ENCODE data around the gene TMEM94.

The TMEM94 gene

DNA sequence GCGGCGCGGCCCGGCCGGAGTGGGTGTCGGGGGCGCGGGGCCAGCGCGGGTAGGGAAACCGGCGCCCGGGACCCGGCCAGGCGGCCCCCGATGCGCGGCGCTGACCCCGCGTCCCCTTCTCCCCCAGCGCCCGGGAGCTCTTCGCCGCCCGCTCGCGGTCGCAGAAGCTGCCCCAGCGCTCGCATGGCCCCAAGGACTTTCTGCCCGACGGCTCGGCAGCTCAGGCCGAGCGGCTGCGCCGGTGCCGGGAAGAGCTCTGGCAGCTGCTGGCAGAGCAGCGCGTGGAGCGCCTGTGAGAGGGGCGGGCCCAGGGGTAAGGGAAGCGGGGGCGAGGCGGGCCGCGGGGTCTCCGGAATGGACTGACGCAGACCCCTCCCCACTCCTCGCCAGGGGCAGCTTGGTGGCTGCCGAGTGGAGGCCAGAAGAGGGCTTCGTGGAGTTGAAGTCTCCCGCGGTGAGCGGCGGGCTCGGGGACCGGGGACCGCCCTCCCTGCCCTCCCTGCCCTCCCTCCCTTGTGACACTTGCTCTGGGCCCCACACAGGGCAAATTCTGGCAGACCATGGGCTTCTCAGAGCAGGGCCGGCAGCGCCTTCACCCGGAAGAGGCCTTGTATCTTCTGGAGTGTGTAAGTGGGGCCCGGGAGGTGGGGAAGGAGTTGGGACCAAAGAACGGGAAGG lies 60.3 kb downstream of the TMEM94 start (continued):
- TF ChIP-seq ZNF660 (tag by site-specific recombination; IDR thresholded peaks at IDR 0.05): peak; percentile 19; the same call in 1 of the 2 replicates
- TF ChIP-seq ZNF510 (tag by site-specific recombination; IDR thresholded peaks at IDR 0.05; ENCODE audit: insufficient replicate concordance): no peak
- 0 out of 2 replicates have a peak, but pooled peaks have one; percentile 17 for TF ChIP-seq KLF8 (tag by site-specific recombination; IDR thresholded peaks at IDR 0.05)
- TF ChIP-seq, protein P1, sequence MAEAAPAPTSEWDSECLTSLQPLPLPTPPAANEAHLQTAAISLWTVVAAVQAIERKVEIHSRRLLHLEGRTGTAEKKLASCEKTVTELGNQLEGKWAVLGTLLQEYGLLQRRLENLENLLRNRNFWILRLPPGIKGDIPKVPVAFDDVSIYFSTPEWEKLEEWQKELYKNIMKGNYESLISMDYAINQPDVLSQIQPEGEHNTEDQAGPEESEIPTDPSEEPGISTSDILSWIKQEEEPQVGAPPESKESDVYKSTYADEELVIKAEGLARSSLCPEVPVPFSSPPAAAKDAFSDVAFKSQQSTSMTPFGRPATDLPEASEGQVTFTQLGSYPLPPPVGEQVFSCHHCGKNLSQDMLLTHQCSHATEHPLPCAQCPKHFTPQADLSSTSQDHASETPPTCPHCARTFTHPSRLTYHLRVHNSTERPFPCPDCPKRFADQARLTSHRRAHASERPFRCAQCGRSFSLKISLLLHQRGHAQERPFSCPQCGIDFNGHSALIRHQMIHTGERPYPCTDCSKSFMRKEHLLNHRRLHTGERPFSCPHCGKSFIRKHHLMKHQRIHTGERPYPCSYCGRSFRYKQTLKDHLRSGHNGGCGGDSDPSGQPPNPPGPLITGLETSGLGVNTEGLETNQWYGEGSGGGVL (tag by site-specific recombination; IDR thresholded peaks at IDR 0.05): peak; percentile 57
- no peak for TF ChIP-seq ZNF239 (tag by site-specific recombination; IDR thresholded peaks at IDR 0.05)
- TF ChIP-seq ZFHX2 (tag by site-specific recombination; conservative IDR thresholded peaks at IDR 0.05): peak; percentile 49
- TF ChIP-seq ZNF391 (tag by site-specific recombination; IDR thresholded peaks at IDR 0.05; ENCODE audit: borderline replicate concordance, low read depth): no peak
- TF ChIP-seq ZNF146 (tag by site-specific recombination; IDR thresholded peaks at IDR 0.05): peak; percentile 3; the same call in 1 of the 2 replicates
- TF ChIP-seq, protein P2, sequence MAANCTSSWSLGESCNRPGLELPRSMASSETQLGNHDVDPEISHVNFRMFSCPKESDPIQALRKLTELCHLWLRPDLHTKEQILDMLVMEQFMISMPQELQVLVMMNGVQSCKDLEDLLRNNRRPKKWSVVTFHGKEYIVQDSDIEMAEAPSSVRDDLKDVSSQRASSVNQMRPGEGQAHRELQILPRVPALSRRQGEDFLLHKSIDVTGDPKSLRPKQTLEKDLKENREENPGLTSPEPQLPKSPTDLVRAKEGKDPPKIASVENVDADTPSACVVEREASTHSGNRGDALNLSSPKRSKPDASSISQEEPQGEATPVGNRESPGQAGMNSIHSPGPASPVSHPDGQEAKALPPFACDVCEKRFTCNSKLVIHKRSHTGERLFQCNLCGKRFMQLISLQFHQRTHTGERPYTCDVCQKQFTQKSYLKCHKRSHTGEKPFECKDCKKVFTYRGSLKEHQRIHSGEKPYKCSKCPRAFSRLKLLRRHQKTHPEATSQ (tag by site-specific recombination; IDR thresholded peaks at IDR 0.05): no peak
- TF ChIP-seq, protein P3, sequence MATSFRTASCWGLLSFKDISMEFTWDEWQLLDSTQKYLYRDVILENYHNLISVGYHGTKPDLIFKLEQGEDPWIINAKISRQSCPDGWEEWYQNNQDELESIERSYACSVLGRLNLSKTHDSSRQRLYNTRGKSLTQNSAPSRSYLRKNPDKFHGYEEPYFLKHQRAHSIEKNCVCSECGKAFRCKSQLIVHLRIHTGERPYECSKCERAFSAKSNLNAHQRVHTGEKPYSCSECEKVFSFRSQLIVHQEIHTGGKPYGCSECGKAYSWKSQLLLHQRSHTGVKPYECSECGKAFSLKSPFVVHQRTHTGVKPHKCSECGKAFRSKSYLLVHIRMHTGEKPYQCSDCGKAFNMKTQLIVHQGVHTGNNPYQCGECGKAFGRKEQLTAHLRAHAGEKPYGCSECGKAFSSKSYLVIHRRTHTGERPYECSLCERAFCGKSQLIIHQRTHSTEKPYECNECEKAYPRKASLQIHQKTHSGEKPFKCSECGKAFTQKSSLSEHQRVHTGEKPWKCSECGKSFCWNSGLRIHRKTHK (tag by site-specific recombination; IDR thresholded peaks at IDR 0.05): no peak
- TF ChIP-seq, protein P4, sequence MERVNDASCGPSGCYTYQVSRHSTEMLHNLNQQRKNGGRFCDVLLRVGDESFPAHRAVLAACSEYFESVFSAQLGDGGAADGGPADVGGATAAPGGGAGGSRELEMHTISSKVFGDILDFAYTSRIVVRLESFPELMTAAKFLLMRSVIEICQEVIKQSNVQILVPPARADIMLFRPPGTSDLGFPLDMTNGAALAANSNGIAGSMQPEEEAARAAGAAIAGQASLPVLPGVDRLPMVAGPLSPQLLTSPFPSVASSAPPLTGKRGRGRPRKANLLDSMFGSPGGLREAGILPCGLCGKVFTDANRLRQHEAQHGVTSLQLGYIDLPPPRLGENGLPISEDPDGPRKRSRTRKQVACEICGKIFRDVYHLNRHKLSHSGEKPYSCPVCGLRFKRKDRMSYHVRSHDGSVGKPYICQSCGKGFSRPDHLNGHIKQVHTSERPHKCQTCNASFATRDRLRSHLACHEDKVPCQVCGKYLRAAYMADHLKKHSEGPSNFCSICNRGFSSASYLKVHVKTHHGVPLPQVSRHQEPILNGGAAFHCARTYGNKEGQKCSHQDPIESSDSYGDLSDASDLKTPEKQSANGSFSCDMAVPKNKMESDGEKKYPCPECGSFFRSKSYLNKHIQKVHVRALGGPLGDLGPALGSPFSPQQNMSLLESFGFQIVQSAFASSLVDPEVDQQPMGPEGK (tag by site-specific recombination; IDR thresholded peaks at IDR 0.05): peak; percentile 61
- 0 out of 2 replicates have a peak, but pooled peaks have one; percentile 26 for TF ChIP-seq SP7 (tag by site-specific recombination; IDR thresholded peaks at IDR 0.05)
- TF ChIP-seq, protein P5, sequence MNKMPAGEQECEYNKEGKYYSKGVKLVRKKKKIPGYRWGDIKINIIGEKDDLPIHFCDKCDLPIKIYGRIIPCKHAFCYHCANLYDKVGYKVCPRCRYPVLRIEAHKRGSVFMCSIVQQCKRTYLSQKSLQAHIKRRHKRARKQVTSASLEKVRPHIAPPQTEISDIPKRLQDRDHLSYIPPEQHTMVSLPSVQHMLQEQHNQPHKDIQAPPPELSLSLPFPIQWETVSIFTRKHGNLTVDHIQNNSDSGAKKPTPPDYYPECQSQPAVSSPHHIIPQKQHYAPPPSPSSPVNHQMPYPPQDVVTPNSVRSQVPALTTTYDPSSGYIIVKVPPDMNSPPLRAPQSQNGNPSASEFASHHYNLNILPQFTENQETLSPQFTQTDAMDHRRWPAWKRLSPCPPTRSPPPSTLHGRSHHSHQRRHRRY (tag by site-specific recombination; IDR thresholded peaks at IDR 0.05): no peak
- TF ChIP-seq, protein P6, sequence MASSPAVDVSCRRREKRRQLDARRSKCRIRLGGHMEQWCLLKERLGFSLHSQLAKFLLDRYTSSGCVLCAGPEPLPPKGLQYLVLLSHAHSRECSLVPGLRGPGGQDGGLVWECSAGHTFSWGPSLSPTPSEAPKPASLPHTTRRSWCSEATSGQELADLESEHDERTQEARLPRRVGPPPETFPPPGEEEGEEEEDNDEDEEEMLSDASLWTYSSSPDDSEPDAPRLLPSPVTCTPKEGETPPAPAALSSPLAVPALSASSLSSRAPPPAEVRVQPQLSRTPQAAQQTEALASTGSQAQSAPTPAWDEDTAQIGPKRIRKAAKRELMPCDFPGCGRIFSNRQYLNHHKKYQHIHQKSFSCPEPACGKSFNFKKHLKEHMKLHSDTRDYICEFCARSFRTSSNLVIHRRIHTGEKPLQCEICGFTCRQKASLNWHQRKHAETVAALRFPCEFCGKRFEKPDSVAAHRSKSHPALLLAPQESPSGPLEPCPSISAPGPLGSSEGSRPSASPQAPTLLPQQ (tag by site-specific recombination; IDR thresholded peaks at IDR 0.05): peak; percentile 97
- no peak for TF ChIP-seq OVOL3 (tag by site-specific recombination; IDR thresholded peaks at IDR 0.05)
- TF ChIP-seq, protein P7, sequence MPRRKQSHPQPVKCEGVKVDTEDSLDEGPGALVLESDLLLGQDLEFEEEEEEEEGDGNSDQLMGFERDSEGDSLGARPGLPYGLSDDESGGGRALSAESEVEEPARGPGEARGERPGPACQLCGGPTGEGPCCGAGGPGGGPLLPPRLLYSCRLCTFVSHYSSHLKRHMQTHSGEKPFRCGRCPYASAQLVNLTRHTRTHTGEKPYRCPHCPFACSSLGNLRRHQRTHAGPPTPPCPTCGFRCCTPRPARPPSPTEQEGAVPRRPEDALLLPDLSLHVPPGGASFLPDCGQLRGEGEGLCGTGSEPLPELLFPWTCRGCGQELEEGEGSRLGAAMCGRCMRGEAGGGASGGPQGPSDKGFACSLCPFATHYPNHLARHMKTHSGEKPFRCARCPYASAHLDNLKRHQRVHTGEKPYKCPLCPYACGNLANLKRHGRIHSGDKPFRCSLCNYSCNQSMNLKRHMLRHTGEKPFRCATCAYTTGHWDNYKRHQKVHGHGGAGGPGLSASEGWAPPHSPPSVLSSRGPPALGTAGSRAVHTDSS (tag by site-specific recombination; IDR thresholded peaks at IDR 0.05): no peak
- TF ChIP-seq ZNF132 (tag by site-specific recombination; IDR thresholded peaks at IDR 0.05; ENCODE audit: borderline replicate concordance): no peak
- TF ChIP-seq ZFP37 (tag by site-specific recombination; IDR thresholded peaks at IDR 0.05): 0 out of 2 replicates have a peak, but pooled peaks have one; percentile 23
- TF ChIP-seq ZNF560 (tag by site-specific recombination; IDR thresholded peaks at IDR 0.05; ENCODE audit: borderline replicate concordance): no peak
- TF ChIP-seq ZNF433 (tag by site-specific recombination; IDR thresholded peaks at IDR 0.05; ENCODE audit: low read depth): no peak
- TF ChIP-seq ZNF707 (tag by site-specific recombination; IDR thresholded peaks at IDR 0.05): no peak
- no peak for TF ChIP-seq ZNF311 (tag by site-specific recombination; IDR thresholded peaks at IDR 0.05; ENCODE audit: borderline replicate concordance)
- TF ChIP-seq ZNF610 (tag by site-specific recombination; IDR thresholded peaks at IDR 0.05; ENCODE audit: borderline replicate concordance): no peak
- TF ChIP-seq SP2 (tag by site-specific recombination; IDR thresholded peaks at IDR 0.05): peak; percentile 43
- no peak for TF ChIP-seq YY2 (tag by site-specific recombination; IDR thresholded peaks at IDR 0.05)
- no peak for TF ChIP-seq ZNF624 (tag by site-specific recombination; IDR thresholded peaks at IDR 0.05)
- TF ChIP-seq, protein P8, sequence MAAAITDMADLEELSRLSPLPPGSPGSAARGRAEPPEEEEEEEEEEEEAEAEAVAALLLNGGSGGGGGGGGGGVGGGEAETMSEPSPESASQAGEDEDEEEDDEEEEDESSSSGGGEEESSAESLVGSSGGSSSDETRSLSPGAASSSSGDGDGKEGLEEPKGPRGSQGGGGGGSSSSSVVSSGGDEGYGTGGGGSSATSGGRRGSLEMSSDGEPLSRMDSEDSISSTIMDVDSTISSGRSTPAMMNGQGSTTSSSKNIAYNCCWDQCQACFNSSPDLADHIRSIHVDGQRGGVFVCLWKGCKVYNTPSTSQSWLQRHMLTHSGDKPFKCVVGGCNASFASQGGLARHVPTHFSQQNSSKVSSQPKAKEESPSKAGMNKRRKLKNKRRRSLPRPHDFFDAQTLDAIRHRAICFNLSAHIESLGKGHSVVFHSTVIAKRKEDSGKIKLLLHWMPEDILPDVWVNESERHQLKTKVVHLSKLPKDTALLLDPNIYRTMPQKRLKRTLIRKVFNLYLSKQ (tag by site-specific recombination; IDR thresholded peaks at IDR 0.05; ENCODE audit: borderline replicate concordance): no peak
